Activated CD8-positive, alpha-beta memory T cell treated with anti-CD3 and anti-CD28 coated beads for 1 hour (primary cell): ENCODE data around the gene VILL.
"Not testable (repeated sequence)": the region's sequence is repeated elsewhere in the genome, so short reads cannot be mapped to it uniquely, and the experiment has no call there.

Experiments used
- DNase-seq, 2 donors: peaks; one replicate each; pipeline ENCODE4 v3.0.0-alpha.2; 2020; ENCODE audit warnings: low read depth in 1 of 2; ENCODE audit errors: extremely low read depth in 1 of 2

Gene VILL

DNA sequence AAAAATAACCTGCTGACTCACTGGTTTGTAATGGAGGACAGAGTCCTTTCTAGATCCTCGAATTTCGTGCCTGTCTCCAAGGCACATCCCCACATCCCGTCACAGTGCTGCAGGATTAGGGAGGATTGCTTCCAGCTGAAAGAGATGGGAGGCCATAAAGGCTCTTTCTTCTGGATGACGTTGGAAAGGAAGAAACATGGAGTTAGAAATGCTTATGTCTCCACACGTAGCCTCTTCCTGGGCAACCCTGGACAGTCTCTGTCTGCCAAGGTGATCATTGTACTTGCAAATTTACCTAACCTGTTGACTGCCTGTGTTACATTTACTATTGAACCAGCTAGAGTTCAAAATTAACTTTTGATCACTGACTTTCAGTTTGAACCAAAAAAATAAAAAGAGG lies 27.6 kb upstream of the VILL start:
- DNase-seq: no peak

DNA sequence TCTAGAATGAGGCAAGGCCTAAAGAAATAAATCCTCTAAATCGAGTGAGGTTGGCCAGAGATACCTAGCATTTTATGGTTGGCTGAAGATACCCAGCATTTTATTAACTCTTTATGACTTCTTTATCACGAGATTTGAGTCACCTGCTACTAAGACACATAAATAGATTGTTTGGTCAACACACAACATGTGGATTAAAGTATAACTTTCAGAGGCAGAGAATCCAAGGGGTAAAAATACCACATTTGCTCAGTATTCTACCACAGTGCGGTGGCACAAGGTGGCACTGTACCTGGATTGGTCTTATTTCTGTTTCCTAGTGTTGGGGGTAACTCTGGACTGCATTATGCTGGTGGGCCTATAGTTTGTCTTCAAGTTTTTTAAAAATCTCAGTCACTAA lies 27.0 kb upstream of the VILL start:
- no peak for DNase-seq

DNA sequence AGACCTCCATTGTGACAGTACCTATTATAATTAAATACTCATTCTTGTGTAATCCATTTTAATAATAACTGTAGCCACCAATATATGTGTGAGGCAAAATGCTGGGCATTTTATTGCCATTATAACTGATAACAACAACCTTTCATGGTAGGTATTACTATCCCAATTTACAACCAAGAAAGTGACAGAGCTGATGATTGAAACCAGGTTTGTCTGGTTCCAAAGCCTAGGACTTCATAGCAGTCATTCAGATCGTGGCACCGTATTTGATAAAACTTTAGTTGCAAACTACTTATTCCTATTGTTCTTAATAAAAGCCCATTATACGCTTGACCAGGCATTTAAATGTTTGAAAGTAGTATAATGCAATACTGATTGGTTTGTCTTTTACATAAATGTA lies 26.4 kb upstream of the VILL start:
- no peak for DNase-seq

DNA sequence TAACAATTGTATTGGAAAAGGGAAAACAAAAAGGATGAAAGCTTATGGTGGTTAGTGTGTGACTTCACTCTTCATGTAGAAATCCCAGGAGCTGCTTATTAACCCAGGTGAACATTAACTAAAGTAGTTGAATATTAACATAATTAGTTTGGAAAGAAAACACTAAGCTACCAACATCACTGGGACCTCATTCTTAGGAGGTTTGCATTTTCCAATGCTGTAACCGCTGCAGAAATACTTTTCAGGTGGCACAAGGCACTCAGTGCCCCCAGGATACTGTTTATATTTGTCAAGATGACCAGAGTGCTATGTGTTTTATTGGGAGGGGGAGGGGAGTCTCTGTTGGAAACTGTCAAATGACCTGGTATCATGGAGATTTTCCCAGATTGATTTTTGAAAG lies 25.9 kb upstream of the VILL start:
- DNase-seq: no peak

DNA sequence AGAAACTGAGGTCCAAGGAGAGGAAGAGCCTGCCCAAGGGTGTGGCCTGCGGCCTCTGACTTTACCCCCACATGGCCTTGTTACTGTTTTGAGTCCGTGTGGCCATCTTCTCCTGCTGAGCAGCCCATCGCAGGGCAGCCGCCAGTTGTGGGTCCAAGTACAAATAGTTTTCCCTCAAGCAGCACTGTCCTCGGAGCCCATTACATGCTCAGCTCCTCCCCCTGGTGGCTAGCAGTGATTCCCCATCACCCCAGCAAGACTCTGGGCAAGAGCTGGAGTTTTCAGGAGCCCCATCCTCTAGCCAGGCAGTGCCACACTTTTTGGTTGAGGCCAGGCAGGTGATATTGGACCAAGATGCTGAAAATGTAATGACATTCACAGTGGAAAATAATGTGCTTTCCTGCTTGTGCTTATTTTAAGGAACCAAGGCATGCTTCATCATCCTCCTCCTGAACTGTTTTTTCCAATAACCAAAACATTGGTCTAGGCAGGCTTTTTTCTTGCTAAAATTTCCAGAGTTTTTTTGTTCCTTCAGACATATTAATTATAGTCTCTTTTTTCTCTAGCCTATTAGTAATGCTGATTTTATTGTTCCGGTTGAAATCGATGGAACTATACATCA lies 23.2 kb upstream of the VILL start:
- peak; percentile 8 to 22 for DNase-seq

DNA sequence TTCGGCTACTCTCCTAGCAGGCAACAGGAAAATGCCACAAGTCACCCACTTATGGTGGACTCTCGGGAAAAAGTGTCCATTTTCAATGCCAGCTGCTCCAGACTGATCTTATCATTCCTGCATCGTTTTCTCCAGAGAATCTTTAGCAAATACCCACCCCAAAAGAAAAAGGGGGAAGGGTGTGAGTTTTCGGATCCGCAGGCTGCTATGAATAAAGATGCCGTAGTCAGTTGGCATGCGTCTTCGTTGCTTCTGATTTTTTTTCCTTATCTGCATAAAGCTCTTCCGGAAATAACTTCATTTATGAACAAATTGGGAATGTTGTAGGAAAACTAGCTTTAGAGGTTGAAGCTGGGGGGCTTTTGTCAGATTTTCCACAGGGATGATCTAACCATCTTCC lies 22.4 kb upstream of the VILL start:
- DNase-seq: no peak

DNA sequence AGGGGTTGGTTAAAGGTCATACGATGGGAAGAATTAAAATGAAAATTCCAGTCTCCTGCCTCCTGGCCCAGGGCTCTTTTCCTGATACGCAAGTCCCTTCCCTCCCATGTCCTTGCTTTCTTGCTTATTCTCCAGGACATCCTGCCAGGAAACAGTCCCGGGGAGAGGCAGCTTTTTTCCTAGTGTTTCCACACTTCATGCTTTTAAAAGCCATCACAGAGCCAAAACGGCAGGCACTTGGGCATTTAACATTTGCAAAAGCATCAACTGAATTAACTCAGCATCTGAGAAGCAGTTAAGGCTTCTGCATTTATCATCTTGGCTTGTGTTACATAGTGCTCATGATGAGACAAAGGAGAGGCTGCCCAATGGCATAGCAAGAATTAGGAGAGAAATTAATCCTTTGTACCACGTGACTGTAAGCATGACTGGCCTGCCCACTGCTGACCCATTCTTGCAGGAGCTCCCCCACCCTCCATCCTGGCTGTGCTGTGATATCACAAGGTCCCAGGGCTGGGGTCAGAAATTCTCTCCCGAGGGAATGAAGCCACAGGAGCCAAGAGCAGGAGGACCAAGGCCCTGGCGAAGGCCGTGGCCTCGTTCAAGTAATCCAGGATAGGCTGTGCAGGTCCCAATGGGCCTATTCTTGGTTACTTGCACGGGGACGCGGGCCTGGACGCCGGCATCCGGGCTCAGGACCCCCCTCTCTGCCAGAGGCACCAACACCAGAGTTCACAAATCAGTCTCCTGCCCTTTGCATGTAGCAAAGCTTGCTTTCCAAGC lies 21.6 kb upstream of the VILL start:
- no peak for DNase-seq

DNA sequence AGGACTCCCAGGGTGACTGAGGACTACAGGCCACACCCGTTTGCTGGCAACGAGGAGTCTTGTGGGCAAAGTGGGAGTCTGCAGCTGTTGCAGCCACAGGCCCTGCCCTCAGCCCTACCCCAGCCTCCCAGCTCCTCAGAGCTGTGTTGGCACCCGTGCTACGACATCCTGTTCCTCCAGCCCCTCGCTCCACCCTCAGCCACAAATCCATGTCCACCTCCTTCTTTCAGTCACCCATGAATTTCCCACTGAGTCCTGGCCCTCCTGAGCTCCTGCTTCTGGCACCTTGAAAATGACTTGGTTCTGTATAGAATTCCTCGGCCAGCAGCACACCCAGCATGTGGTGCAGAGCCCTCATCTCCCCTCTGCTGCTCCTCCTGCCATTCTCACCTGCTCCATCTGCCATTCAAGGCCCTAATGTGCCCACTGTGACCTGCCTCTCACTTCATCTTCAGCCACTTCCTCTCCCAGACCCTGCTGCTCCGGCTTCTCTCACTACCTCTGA lies 20.9 kb upstream of the VILL start:
- no peak for DNase-seq

DNA sequence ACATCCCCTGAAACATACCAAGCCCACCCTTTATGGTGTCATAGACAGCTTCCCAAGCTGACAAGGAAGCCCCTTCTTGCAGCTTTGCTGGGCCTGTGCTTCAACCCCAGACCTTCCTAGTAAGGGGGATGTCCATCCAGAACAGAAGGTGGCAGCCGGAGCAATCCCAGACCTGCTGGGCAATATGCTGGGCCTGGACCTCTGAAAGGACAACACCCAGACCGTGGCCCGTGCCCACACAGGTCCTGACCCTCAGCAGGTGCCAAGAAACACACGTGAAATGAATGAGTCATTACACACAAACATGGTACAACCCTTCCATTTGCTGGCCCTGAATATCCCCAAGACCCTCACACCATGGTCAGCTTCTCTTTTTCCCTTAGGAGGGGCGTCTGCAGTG lies 19.8 kb upstream of the VILL start:
- DNase-seq: no peak

DNA sequence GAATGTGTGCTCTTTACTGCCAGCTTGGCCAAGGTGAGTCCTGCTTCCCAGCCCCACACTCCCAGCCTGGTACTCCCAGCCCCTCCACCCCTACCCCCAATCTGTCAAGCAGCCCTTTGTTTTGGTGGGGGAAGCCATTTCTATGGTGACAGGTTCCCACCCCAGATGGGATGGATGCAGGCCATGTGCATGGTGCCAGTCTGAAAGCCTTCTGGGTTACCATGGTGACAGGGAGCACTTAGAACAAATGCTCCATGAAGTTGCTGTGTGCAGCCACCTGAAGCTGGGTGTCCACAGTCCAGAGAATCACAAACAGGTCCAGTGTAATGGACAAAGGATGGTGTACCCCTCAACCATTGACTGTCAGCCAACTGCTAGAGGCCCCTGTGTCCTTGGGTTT lies 19.1 kb upstream of the VILL start:
- no peak for DNase-seq

DNA sequence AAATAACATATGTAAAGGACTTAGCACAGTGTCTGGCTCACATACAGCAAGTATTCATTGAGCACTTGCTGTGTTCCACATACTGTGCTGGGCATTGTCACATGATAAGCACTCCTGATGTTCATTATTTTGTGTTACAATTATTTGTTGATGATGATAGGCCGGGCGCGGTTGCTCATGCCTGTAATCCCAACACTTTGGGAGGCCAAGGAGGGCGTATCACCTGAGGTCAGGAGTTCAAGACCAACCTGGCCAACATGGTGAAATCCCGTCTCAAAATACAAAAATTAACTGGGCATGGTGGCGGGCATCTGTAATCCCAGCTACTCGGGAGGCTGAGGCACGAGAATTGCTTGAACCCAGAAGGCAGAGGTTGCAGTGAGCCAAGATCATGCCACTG lies 18.5 kb upstream of the VILL start:
- DNase-seq: not testable (repeated sequence)

DNA sequence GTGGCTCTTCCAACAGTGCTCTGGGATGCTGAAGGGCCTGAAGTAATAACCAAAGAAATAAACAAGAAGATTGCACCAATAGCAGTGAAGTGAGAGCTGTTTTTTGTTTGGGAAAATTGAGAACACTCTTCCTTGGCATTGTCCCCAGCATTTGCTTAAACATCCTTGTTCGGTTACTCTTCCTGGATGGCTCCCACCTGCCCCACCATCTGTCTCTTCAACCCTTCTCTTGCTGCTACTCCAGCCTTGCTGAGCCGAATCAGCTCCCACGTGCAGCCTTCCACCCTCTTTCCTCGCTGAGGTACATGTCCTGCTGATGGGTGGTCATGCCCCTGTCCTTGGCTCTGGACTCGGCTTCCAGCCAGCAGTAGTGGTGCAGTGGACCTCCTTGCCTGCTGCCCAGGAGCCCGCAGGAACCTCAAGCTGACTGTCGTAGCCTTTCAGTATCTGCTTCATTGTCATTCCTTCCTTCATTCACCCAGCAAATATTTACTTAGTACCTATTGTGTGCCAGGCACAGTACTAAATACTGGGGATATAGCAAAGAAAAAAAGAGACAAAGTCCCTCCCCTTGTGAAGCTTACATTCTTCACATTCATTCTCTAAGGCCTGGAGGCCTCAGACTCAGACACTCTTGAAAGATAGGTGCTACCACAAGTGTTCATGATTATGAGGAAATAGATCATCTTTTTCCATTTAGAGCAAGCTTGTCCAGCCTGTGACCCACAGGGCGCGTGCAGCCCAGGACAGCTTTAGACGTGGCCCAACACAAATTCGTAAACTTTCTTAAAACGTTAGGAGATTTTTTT lies 17.1 kb upstream of the VILL start:
- no peak for DNase-seq

DNA sequence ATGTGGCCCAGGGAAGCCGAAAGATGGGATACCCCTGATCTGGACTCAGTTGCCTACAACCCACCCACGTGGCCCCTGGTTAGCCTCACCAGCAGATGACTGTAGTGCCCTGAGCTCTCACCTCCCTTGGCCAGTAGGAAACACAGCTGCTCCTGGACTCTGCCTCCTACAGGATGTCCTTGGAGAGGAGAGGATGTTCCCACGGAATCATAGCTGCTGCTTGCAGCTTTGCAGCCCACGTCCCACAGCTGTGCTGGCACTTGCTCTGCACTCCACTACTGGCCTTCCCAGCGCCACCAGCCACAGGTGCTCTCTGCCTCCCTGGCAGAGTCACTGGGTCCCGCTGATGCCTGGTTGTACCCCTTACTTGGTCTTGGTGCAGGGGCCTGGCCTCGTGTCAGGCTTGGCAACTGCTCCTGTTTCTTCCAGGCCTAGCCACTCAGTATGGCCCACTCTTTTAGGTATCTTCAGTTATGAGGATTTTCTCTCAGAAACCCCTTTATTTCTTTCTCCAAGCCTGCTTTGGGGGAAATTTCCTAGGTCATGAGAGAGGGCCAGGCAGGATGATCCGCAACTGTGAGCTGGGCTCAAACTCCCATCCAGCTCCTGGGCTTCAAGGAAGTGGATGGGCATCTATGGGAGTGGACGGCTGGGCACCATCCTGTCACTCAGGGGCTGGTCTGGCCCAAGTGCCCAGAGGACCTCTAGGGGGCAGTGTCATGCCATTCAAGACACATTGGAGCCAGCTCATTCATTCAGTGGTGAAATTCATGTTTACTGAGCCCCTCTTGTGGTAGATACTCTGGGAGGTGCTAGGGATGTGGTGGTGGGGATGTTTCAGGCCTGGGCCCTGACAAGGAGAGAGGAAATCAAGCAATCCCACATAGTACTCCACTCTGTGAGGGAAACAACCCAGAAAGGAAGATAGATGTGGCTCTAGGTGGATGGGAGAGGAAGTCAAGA lies 16.2 kb upstream of the VILL start:
- peak in 1 of 2 donors; percentile 51 for DNase-seq

DNA sequence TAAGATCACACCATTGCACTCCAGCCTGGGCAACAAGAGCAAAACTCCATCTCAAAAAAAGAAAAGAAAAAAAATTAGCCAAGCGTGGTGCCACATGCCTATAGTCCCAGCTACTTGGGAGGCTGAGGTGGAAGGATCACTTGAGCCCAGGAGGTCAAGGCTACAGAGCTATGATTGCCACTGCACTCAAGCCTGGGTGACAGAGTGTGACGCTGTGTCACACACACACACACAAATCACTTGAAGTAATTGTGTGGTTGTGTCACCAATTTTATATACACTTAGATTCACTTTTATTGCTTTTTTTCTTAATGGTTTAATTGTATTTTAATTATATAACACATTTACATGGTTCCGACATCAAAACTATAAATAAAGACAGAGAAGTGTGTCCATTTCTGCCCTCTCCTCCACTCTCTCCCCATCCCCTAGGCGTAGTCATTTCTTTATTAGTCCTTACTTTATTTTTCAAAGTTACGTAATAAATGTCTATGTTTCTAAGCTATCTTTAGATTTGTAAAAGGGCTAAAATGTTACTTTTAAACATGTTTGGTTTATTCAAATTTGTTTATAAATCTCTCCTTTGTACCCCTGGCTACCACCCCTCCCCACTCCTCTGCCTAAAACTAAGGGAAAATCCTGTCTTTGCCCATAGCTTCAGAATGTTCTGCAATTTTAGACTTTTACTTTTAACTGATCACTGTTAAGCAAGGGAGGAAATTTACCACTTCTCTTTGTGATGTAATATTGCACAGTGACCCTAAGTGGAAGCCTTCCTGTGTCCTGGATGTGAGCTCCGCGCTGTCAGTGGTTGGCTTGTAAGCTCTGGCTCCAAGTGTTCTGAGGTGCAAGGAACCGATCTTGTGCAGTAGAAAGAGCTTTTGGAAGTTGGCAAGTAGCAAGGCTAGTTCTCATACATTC lies 10.8 kb upstream of the VILL start:
- no peak for DNase-seq

DNA sequence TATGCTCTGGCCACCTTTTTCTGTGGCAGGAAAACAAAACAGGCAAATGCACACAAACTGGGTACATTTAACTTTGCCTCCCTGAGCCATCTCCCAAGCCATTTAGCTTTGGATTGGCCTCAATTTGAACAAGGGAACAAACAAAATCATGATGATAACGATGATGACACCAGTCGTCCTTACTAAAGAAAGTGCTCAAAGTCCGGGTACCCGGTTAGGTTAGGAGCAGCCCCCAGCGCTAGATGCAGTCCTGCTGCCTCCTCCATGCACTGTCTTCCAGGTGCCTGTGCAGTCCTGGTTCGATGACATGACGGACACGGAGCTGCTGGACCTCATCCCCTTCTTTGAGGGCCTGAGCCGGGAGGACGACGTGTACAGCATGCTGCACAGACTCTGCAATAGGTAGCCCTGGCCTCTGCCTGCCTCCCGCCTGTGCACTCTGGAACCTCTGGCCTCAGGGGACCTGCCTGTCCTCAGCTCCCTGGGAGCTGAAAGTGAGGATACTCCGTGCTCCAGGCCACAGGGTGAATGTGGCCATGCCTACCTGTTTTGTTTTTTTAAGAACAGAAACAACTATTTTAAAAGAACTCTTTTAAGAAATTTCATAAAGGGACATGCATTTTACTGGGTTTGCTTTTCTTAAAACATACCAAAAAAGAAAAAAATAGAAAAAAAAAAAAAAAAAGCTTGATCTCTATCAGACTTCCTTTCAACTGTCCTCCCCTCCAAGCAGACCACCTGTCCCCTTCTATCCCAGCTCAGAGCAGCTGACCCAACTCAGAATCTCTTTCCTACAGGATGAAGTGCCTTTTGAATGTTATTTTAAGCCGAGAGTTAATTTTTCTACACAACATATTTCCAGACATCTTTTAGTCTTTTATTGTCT lies 9.9 kb upstream of the VILL start:
- DNase-seq: no peak

DNA sequence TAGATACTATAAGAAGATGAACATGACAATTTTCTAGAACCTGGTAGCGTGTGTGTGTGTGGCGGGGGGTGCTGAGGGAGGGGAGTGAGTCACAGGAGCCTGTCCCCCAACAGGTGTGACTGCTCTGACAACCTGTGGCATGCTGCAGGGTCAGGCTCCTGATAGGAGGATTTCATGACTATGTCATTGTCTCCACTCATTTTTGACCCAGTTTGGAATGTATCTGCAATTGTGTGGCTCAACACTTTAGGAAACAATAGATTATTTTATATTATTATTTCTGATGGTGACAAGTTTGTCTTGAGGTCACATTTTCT lies 9.3 kb upstream of the VILL start:
- DNase-seq: no peak

DNA sequence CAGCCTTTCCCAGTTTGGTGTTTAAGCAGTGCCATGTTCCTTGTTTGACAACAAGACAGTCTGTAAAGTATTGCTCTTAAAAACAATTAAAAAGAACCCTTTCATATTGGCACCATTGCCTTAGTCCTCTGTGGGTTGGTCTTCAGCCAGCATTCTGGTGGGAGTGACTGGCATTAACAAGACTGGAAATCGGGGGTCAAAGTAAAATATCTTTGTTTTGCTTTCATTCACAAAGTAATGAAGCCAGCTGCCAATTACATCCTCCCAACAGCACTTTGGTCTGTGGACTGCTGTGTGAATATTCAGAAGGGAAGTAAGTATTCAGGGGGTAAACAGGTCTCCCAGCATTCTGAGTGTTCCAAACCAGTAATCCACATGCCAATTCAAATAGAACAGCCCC lies 8.3 kb upstream of the VILL start:
- DNase-seq: no peak

DNA sequence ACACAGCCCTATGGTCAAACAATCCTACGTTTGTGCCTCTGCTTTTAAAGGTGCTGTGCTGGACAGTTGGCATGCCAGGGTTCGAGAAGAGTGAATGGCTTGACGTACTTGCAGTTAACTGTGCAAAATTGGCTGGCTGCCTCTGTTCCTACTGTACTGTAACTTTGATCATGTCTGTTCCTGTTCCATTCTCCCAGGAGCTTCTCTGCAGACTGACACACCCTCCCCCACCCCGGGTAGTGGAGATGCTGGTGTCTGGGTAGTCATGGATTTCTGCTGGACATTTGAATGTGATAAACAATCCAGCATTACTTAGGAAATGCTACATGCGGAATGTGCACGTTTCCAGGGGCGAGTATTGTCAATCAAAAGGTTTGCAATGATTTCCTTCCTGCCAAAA lies 6.5 kb upstream of the VILL start:
- DNase-seq: no peak

DNA sequence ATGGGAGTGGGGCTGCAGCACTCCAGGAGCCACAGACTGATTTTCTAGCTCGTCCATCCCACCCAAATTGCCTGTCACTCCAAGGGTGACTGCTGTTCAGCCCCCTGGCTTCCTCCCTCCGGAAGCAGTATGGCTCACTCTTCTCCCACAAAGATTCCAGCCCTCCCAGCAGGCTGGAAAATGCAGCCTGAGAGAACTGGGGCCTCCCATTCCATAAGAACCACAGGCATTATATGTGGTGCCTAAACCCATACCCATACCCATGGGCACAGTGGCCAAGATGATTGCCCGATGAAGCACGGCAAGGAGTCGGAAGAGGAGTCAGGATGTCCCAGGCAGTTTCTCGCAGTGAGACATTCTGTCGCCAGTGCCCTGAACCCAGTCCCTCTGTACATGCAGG lies 6.0 kb upstream of the VILL start:
- DNase-seq: no peak
